Stimulated activated CD4-positive, alpha-beta T cell treated with anti-CD3 and anti-CD28 coated beads, Interleukin-12 subunit alpha, Interleukin-12 subunit beta, amount 100 ng/mL, for 24 hours (primary cell): ENCODE data around the gene XRCC1.
A peak's percentile ranks its signal among the peaks of the same experiment; 100 is the strongest.
"Not testable (repeated sequence)": the region's sequence is repeated elsewhere in the genome, so short reads cannot be mapped to it uniquely, and the experiment has no call there.

Source experiments
- DNase-seq, 2 experiments: peaks; one replicate each; pipeline ENCODE4 v3.0.0-alpha.2; 2020; ENCODE audit warnings: low read depth in 2 of 2

Gene XRCC1

DNA sequence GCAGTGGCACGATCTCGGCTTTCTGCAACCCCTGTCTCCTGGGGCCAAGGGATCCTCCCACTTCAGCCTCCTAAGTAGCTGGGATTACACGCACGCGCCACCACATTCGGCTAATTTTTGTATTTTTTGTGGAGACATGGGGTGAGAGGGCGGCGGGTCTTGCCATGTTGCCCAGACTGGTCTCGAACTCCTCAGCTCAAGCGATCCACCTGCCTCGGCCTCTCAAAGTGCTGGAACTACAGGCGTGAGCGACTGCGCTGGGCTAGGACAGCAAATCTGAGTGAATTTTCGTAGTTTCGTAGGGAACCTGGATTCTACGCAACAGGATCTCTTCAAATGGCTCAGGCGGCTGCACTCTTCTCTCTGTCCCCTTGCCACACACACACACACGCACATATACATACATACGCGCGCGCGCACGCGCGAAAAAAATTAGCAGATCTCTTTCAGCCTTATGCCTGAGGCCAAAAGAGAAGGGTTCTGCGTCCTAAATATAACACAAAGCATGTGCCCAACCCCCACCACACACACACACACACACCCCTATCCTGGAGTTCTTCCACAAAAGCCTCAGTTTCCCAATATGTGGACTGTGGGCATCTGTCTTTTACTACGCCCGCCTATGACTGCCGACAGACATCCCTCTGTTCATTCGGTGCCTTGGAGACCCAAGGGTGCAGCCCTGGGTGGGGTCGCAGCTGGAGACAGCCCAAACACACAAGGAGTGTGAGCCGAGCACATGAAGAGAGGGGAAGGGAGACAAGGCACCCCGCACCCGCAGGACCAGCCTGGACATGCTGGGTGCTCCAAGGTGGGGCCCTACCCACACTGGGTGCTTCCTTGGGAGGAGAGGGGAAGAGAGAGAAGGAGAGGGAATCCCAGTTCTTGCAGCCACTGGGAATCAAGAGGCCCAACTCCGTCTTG is 890 bp upstream of the XRCC1 start:
- no peak for DNase-seq

DNA sequence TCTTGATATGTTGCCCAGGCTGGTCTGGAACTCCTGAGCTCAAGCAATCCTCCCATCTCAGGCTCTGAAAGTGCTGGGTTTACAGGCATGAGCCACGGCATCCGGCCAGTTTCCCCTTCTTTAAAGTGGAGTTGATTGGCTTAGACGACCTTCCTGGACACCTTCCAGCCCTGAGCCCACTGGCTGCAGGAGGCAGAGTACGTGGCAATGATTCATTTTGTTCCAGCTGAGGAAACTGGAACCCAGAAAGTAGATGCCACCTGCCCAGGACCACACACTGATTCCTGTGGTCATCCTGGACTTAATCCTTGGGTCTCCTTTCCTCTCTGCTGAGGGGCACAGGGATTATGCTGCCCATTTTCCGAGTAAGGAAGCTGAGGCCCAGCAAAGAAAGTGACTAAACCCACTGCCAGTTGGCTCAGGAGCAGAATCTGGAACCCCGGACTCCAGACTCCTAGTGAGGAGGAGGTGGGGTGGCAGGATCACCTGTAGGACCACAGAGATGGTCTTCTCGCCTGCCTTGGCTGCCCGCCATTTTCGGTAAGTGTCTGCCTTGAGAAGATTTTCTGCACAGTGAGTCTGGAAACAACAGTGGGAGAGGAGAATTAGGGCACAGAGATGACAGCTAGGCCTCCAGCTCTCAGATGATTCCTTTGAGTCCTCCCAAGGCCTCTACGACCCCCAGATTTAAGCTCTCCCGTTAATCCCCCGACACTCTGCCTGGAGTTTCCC is 737 bp downstream of the XRCC1 start:
- DNase-seq: no peak

DNA sequence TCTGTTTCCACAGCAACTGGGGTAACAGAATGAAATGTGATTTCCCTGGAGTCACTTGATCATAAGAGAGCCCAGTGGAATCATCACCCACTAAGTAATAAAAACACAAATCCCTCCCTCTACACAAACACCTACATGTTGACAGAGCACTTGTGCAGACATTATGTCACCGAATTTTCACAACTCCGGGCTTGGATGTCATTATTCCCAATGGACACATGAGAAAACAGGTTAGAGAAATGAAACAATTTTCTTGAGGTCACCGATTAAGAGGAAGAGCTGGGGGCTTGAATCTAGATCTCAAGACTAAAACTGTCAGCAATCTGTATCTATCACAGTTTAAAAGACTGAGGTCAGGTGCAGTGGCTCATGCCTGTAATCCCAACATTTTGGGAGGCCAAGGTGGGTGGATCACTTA is 3.1 kb downstream of the XRCC1 start:
- no peak for DNase-seq

DNA sequence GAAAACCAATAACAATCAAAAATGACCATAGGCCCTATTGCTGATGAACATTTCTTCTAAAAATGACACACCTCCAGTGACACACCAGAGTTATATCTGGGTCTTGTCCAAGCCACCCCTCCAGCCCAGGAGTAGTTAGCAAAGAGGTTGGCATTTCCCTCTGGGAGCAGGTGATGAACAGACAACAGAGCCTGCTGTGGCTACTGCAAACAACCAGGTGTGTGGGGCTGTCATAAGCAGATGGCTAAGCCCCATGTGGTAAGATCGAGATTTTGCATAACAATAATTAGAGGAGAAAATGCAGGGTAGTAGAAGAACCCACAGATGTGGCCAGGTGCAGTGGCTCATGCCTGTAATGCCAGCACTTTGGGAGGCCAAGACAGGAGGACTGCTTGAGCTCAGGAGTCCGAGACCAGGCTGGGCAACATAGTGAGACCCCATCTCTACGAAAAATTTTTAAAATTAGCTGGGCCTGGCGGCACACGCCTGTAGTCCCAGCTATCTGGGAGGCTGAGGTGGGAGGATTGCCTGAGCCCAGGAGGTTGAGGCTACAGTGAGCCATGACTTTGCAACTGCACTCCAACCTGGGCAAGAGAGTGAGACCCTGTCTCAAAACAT is 5.0 kb downstream of the XRCC1 start:
- no peak for DNase-seq

DNA sequence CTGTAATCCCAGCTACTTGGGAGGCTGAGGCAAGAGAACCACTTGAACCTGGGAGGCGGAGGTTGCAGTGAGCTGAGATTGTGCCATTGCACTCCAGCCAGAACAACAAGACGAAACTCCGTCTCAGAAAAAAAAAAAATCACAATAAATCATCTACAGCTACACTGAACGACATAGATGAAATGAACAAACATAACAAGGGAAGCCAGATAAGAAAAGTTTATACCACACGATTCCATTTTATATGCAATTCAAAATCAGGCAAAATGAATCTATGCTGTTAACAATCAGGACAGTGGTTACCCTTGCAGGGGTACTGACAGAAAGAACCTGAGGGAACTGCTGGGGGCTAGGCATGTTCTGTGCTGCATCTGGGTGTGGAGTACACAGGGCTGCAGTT is 5.7 kb downstream of the XRCC1 start:
- DNase-seq: no peak

DNA sequence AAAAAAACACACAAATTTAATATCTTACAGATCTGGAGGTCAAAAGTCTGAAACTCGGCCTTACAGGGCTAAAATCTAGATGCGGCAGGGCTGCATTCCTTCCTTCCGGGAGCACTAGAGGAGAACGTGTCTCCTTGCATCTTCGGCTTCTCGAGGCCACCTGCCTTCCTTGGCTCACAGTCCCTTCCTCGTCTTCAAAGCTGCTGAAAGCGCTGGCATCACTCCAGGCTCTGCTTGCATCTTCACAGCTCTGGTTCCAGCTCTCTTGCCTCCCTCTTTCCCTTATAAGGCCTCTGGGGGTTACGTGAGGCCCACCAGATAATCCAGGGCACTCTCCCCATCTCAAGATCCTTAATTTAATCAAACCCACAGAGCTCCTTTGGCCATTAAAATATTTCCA is 10.5 kb downstream of the XRCC1 start:
- no peak for DNase-seq

DNA sequence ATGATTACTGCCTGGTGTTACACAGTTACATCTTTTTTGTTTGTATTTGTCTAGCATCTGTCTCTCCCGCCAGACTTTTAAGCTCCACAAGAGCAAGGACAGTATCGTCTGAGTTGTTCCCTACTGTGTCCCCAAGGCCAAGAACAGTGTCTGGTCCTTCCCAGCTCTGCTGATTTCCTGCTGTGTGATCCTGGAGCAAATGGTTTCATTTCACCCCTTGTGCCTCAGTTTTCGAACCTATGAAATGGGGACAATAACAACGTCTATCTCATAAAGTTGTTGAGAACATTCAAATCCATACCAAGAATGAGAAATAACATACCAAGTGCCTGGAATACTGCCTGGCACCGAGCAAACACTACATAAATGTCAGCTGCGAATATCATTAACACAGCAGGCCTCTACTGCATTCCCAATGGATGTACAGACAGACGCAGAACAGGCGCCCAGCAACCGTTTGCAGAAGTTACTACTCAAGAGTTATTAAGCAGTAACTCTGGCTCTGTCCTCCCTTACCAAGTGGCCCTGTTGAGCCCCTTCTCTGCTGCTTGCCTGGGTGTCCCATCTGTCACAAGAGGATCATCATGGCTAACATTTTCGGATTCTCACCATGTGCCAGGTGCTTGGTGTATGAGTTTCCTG is 11.4 kb downstream of the XRCC1 start:
- DNase-seq: no peak

DNA sequence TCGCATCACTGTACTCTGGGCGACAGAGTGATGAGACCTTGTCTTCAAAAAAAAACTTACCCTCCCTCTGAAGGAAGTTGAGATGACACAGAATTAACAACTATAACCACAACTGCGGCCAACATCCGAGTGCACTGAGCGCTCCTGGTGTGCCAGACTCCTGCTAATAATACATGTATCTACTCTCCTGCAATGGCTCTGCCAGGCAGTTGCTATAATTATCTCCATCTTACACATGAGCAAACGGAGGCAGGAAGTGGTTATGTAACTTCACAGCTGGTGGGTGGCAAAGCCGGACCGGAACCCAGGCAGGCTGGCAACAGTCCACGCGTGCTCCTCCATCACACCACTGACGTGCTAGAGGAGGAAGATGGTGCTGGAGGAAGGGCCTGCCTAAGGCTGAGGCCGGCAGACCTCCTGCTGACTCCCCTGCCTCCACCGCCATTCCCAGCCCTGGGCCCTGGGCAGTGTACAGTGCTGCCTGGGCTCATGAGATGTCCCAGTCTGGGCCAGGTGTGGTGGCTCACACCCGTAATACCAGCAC is 12.6 kb downstream of the XRCC1 start:
- peak; percentile 32 to 38 for DNase-seq

DNA sequence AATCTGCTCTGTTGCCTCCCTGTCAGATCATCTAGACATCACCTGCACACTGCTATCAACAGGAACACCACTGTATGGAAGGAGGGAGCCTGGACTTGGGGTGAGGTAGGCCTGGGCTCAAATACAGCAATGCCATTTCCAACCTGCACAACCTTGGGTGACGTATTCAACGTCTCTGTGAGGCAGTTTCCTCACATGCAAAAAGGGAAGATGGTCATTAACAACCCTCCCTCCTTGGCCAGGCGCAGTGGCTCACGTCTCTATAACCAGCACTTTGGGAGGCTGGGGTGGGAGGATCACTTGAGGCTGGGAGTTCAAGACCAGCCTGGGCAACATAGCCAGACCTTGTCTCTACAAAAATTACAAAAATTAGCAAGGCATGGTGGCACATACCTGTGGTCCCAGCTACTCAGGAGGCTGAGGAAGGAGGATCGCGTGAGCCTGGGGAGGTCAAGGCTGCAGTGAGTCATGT is 13.1 kb downstream of the XRCC1 start:
- DNase-seq: no peak

DNA sequence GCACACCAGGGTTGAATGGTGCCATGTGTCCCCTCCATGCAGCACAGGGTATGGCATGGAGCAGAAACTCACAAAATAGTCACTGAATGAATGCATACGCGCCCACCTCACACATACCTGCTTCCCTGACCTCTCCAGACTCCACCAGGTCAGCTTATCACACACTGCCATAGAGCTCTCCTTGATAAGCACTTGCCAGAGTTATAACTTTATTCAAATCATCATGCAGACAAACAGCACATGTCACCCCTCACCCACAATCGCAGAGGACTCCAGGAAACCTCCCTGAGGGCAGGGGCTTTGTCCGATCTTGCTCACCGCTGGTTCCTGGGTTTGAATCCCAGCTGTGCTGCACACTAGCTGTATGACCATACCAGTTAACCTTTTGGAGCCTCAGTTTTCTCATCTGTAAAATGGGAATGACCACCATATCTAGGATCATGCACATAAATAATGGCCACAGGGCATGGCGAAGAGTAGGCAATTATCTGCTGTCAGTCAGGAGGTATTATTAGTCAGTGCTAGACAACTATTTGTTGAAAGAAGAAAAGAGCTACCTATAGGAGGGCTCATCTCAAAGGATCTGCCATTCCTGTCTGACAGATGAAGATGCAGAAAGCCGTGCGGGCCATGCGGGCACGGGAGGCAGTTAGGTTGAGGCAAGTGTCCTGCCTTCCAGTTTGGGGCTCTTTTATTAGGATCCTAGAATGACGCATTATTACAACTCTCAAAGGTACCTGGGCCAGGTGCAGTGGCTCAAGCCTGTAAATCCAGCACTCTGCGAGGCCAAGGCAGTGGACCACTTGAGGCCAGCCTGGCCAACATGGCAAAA is 14.0 kb downstream of the XRCC1 start:
- DNase-seq: no peak

DNA sequence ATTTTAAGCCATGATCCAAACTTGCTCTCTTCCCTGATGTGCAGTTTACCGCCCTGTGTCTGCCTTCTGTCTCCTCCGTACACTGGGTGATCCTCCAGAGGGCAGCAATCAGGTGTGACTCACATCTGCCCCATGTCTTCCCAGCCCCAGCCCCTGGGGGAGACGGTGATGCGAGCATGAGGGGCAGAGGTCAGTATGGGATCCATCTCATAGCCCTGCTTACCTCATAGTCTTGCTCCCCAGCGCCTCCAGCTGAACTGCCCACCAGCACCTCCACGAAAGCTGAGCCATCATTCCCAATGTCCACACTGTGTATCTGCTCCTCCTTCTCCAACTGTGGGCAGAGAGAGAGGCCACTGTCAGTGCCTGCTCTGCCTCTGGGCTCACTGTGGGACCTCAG is 14.6 kb downstream of the XRCC1 start:
- no peak for DNase-seq

DNA sequence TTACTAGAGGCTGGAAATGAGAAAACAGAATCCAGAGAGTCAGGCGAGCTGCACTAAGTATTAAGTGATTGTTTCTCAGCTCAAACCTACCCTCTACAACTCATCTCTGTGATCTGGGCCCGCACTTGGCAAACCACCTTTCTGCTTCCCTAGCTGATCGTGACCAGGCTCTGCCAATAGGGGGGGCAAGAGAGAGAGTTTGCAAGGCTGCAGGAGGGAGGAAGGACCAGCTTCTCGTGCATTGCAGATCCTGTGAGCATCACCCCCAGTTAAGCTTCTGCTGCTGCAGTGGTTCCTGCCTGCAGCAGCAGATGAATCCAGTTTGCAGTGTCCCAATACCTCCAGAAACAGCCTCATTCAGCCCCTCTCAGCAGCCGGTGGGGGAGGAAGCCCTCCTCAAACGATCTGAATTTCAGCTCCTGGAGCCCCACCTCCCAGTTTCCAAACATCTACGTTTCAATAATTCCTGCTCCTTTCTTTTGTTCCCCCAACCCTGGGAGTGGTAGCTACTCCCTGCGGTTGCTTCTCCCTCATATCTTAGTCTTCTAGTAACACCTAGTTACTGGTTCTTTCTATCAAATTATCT is 20.0 kb downstream of the XRCC1 start:
- DNase-seq: peak; percentile 64 to 84

DNA sequence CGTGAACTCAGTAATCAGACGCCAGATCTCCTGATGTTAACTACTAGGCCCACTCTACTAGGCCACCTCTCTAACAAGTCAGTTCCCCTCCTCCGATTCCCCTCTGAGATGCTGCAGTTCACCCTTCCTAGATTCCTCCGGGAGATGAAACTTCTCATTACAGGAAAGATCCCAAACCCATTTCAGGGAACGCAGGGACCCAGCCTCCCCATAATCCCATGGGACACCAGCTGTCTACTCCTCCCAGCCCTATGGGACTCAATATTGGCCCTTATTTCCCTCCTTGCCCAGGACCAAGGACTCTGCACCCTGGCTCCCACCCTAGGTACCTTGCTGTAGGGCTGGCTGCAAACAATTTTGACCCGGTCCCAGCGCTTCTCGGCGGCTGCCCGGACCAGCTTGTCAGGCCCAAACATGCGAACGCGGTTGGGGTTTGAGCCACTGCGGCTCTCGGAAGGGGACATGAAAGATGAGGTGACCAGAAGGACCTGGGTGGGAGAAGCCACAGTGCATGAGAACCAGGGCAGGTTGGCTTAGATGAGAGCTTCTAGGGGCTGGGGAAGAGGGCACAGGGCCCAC is 20.9 kb downstream of the XRCC1 start:
- DNase-seq: no peak

DNA sequence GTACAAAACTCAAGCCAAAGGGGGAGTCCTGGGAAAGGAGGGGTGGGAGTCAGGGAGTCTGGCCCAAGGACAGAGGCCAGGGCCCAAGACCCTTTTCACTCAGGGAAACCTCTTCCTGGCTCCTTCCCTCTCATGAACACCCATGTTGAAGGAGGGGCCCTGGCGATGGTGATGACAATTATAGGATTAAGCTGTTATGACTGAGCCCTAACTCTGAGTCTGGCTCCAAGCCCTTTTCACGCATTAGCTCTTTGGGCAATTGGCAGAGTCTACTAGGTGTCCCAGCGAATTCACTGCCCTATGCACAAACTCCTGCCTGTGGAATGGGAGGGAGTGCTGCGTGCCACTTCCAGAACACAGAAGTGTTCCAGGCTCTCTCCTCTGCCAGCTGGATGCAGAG is 21.7 kb downstream of the XRCC1 start:
- no peak for DNase-seq

DNA sequence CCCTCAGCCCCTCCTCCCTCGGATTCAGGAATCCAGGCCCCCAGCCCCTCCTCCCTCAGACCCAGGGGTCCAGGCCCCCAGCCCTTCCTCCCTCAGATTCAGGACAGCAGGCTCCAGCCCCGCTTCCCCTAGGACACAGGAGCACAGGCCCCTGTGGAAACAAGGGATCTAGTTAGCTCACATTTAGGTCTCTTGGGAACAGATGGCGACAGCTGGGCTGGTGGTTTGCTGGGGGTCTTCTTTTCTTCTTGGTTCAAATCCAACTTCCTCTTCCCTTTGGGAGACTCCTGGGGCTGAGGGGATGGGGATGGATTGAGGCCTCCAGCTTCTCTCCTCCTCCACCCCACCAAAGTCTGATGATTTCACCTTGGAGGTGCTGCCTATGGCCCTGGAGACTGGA is 22.7 kb downstream of the XRCC1 start:
- no peak for DNase-seq

DNA sequence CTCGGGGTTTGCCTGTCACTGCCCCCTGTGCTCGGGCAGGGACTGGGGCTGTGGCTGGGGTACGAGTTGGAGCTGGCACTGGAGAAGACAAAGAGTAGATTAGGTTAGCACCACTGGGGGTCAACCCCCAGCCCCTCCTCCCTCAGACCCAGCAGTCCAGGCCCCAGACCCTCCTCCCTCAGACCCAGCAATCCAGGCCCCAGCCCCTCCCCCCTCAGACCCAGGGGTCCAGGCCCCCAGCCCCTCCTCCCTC is 23.2 kb downstream of the XRCC1 start:
- DNase-seq: no peak

DNA sequence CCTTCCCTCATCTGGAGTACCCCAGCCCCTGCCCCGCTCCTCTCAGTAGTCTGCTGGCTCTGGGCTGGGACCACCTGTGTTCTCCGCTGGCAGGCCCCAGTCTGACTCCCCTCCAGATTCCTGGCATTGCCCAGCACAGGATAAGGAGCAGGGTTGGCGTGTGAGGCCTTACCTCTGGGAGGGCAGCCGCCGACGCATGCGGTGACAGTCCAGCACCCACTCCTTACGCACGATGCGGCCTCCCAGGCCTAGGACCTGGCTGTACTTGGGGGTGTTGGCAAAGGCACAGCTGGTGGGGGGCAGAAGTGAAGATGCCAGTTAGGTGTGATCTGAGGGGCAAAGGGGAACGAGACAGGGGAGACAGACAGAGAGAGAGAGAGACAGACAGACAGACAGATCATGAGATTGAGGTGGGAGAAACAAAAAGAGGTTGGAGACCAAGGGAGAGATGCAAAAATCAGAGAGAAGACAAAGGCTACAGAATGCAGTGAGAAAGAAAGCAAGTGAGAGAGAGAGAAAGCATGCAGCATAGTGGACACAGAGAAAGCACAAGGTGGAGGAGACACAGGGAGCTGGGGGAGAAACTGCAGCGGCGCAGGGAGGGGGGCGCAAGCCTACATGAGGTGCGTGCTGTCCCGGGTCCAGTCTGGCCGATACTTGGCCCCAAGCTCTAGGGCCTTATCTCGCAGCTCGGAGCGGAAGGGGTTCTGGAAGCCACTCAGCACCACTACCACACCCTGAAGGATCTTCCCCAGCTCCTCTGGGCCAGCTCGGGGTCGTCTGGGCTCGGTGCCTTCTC is 23.7 kb downstream of the XRCC1 start:
- no peak for DNase-seq

DNA sequence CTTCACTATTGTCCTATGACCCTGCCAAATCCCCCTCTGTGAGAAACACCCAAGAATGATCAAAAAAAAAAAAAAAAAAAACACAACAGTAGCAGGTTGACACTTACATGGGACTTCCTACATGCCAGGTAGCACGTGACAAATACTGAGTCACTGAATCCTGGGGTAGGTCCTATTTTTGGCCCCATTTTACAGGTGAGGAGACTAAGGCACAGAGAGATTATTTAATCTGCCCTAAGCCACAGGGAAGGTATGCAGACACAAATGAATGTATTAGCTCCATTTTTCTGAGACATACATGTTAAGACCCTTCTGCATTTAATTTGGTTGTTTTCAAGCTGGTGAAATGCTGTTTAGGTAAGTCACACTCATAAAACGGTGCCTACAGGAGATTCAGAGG is 26.6 kb downstream of the XRCC1 start:
- DNase-seq: no peak

DNA sequence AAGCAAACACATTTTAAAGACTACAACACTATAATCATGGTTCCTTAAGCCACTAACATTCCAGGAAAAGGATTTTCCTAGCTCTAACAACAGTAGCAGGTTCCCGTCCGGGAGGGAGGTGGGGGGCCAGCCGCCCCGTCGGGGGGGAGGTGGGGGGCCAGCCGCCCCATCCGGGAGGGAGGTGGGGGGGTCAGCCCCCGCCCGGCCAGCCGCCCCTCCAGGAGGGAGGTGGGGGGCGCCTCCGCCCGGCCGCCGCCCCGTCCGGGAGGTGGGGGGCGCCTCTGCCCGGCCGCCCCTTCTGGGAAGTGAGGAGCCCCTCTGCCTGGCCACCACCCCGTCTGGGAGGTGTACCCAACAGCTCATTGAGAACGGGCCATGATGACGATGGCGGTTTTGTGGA is 27.4 kb downstream of the XRCC1 start:
- DNase-seq: not testable (repeated sequence)

DNA sequence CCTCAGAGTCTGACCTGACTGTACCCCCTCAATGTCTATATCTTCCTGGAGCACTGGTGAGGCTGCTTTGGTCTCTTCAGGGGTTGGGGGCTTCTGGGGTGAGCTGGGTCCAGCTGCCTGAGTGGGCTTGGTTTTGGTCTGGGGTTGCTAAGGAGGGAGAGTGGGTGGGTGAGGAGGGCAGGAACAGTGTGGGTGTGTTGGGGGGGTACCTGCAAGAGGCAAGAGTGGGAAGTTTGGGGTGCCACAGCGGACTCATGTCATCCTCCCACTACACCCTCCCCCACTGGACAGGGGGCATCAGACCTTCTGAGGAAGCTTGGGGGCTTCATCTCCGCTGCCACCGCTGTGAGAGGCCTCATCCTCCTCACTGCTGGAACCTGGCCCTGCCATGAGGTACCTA is 28.7 kb downstream of the XRCC1 start:
- no peak for DNase-seq
